Testis (tissue), 2 donors: ENCODE results near the gene SERPINB3.

Source experiments
- CTCF ChIP-seq, 3 experiments: fragments of 450-650 bp in 2 of 3; fragments of 200-600 bp in 1 of 3; sonication (generic) in 1 of 3; IDR thresholded peaks; one replicate each; pipeline ENCODE4 v1.5.1; 2016 to 2019; ENCODE audit warnings: antibody characterized with exemption in 3 of 3, mild to moderate bottlenecking in 2 of 3, moderate library complexity in 1 of 3
- POLR2A ChIP-seq: fragments of 450-650 bp; IDR thresholded peaks from one replicate; pipeline ENCODE4 v1.6.1; 2017; ENCODE audit warnings: antibody characterized with exemption, mild to moderate bottlenecking, moderate library complexity

GRCh38 chr18:63689064-63689463 lies 27.4 kb upstream of the SERPINB3 start:
- TF ChIP-seq POLR2A, result no peak
- no peak for TF ChIP-seq CTCF (IDR thresholded peaks at IDR 0.05)
